GM21619 (cell line): ENCODE data around the gene ACAD9.
A peak's percentile ranks its signal among the peaks of the same experiment; 100 is the strongest.
"Not testable (repeated sequence)": the region's sequence is repeated elsewhere in the genome, so short reads cannot be mapped to it uniquely, and the experiment has no call there.

Experiments
- ATAC-seq: cut with Tn5 transposase; IDR thresholded peaks from one replicate; pipeline ENCODE4 v1.9.1; 2021; ENCODE audit not compliant: unreplicated experiment

Gene ACAD9

GRCh38 chr3:128879125-128879969 lies at the start of gene ACAD9:
TSS of gene ACAD9 (plus strand) at chr3:128879620. CDS start at chr3:128879692, 72 bp downstream.
- peak; percentile 80 for ATAC-seq

GRCh38 chr3:128829925-128830625 lies 49.3 kb upstream of the ACAD9 start:
- not testable (repeated sequence) for ATAC-seq

GRCh38 chr3:128830762-128831161 lies 48.7 kb upstream of the ACAD9 start:
- ATAC-seq: not testable (repeated sequence)

GRCh38 chr3:128832979-128833378 lies 46.4 kb upstream of the ACAD9 start:
- not testable (repeated sequence) for ATAC-seq

- ATAC-seq: no peak
Observed at GRCh38 chr3:128835096-128835495, 44.3 kb upstream of the ACAD9 start.

- ATAC-seq: no peak
Observed at GRCh38 chr3:128841926-128842920, 37.2 kb upstream of the ACAD9 start.

GRCh38 chr3:128844502-128844901 lies 34.9 kb upstream of the ACAD9 start:
- no peak for ATAC-seq

- no peak for ATAC-seq
Observed at GRCh38 chr3:128845119-128845777, 34.2 kb upstream of the ACAD9 start.

GRCh38 chr3:128845778-128846485 lies 33.5 kb upstream of the ACAD9 start:
- peak; percentile 69 for ATAC-seq

- no peak for ATAC-seq
Observed at GRCh38 chr3:128846486-128846891, 32.9 kb upstream of the ACAD9 start.

GRCh38 chr3:128847666-128848370 lies 31.6 kb upstream of the ACAD9 start:
- ATAC-seq: no peak

GRCh38 chr3:128848936-128849335 lies 30.5 kb upstream of the ACAD9 start:
- no peak for ATAC-seq

- no peak for ATAC-seq
Observed at GRCh38 chr3:128849911-128850455, 29.4 kb upstream of the ACAD9 start.

- no peak for ATAC-seq
Observed at GRCh38 chr3:128850544-128850943, 28.9 kb upstream of the ACAD9 start.

GRCh38 chr3:128851601-128852000 lies 27.8 kb upstream of the ACAD9 start:
- no peak for ATAC-seq

- no peak for ATAC-seq
Observed at GRCh38 chr3:128853826-128854225, 25.6 kb upstream of the ACAD9 start.

GRCh38 chr3:128854475-128854874 lies 24.9 kb upstream of the ACAD9 start:
- ATAC-seq: no peak

- no peak for ATAC-seq
Observed at GRCh38 chr3:128855569-128855968, 23.9 kb upstream of the ACAD9 start.

- no peak for ATAC-seq
Observed at GRCh38 chr3:128858167-128858566, 21.3 kb upstream of the ACAD9 start.
